Measurements from ENCODE around the gene DNAJB2.

- TF ChIP-seq CTCF (IDR thresholded peaks at IDR 0.05; ENCODE audit: borderline replicate concordance, extremely low read depth, low read length, poor library complexity, severe bottlenecking), result no peak
- no peak for TF ChIP-seq EZH2 (IDR thresholded peaks at IDR 0.05; ENCODE audit: borderline replicate concordance, low read depth, low read length, severe bottlenecking)
These were observed 6.8 kb downstream of the DNAJB2 start for GRCh38 chr2:219285894-219286425.

All from DND-41 (cell line).